ENCODE measurements around the gene TSC22D4. TPM values are rescaled to one million over a fixed set of nuclear protein-coding genes. Genes with fewer than 3 reads are reported as not detected.
"Not testable (repeated sequence)": the region's sequence is repeated elsewhere in the genome, so short reads cannot be mapped to it uniquely, and the experiment has no call there.

The TSC22D4 gene
- 18.5 and 37.6 TPM in 2 replicates for total RNA-seq

GRCh38 chr7:100478958-100479660, at the start of gene TSC22D4:
Gene TSC22D4, minus strand, starts transcription at chr7:100479214. Its CDS starts 1,176 bp downstream, at chr7:100478038.
- DNase-seq (ENCODE audit: low read depth in 2 of 2), result peak; percentile 55 to 89

GRCh38 chr7:100528108-100528866, 49.3 kb upstream of the TSC22D4 start:
- DNase-seq (ENCODE audit: low read depth in 2 of 2), result not testable (repeated sequence)

- DNase-seq (ENCODE audit: low read depth in 2 of 2), result not testable (repeated sequence)
Observed at GRCh38 chr7:100523192-100523591, 44.2 kb upstream of the TSC22D4 start.

GRCh38 chr7:100521909-100522593, 43.0 kb upstream of the TSC22D4 start:
- not testable (repeated sequence) for DNase-seq (ENCODE audit: low read depth in 2 of 2)

- DNase-seq (ENCODE audit: low read depth in 2 of 2), result no peak
Observed at GRCh38 chr7:100521076-100521475, 42.1 kb upstream of the TSC22D4 start.

GRCh38 chr7:100520138-100520537, 41.1 kb upstream of the TSC22D4 start:
- DNase-seq (ENCODE audit: low read depth in 2 of 2), result no peak

- no peak for DNase-seq (ENCODE audit: low read depth in 2 of 2)
Observed at GRCh38 chr7:100519580-100519979, 40.6 kb upstream of the TSC22D4 start.

- DNase-seq (ENCODE audit: low read depth in 2 of 2), result no peak
Observed at GRCh38 chr7:100517305-100517704, 38.3 kb upstream of the TSC22D4 start.

- no peak for DNase-seq (ENCODE audit: low read depth in 2 of 2)
Observed at GRCh38 chr7:100516135-100516812, 37.3 kb upstream of the TSC22D4 start.

- peak; percentile 58 to 67 for DNase-seq (ENCODE audit: low read depth in 2 of 2)
Observed at GRCh38 chr7:100515072-100515532, 36.1 kb upstream of the TSC22D4 start.

- DNase-seq (ENCODE audit: low read depth in 2 of 2), result no peak
Observed at GRCh38 chr7:100513212-100513810, 34.3 kb upstream of the TSC22D4 start.

GRCh38 chr7:100510437-100511239, 31.6 kb upstream of the TSC22D4 start:
- DNase-seq (ENCODE audit: low read depth in 2 of 2), result no peak

GRCh38 chr7:100509231-100509630, 30.2 kb upstream of the TSC22D4 start:
- peak; percentile 68 to 80 for DNase-seq (ENCODE audit: low read depth in 2 of 2)

GRCh38 chr7:100506356-100506923, 27.4 kb upstream of the TSC22D4 start:
- DNase-seq (ENCODE audit: low read depth in 2 of 2), result peak in 1 of 2 donors; percentile 22

GRCh38 chr7:100504887-100505611, 26.0 kb upstream of the TSC22D4 start:
- DNase-seq (ENCODE audit: low read depth in 2 of 2), result no peak

- DNase-seq (ENCODE audit: low read depth in 2 of 2), result not testable (repeated sequence)
Observed at GRCh38 chr7:100504031-100504430, 25.0 kb upstream of the TSC22D4 start.

GRCh38 chr7:100500743-100501142, 21.7 kb upstream of the TSC22D4 start:
- DNase-seq (ENCODE audit: low read depth in 2 of 2), result not testable (repeated sequence)

GRCh38 chr7:100496509-100496908, 17.5 kb upstream of the TSC22D4 start:
- no peak for DNase-seq (ENCODE audit: low read depth in 2 of 2)

Data from dermis microvascular lymphatic vessel endothelial cell (primary cell).